Measurements from ENCODE around the gene EP400.
"Not testable (repeated sequence)": the region's sequence is repeated elsewhere in the genome, so short reads cannot be mapped to it uniquely, and the experiment has no call there.

The EP400 gene

DNA sequence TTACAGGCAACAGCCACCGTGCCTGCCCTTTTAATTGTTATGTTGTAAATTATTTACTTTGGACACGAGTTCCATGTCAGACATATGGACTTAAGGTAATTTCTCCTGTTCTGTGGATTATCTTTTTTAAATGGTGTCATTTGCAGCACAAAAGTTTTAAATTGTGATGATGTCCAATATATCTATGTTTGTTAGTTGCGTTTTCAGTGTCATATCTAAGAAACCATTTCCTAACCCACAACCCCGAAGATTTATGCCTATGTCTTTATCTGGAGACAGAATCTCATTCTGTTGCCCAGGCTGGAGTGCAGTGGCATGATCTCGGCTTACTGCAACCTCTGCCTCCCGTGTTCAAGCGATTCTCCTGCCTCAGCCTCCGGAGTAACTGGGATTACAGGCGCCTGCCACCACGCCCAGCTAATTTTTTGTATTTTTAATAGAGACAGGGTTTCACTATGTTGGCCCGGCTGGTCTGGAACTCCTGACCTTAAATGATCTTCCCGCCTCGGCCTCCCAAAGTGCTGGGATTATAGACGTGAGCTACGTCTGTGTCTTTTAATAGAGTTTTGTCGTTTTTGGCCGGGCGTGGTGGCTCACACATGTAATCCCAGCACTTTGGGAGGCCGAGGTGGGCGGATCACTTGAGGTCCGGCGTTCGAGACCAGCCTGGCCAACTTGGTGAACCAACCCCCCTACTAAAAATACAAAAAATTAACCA, 870 bp upstream of the EP400 start:
- DNase-seq: peak; percentile 31

- peak; percentile 29 for DNase-seq
Observed at GRCh38 chr12:131950182-131950913, 606 bp downstream of the EP400 start.

DNA sequence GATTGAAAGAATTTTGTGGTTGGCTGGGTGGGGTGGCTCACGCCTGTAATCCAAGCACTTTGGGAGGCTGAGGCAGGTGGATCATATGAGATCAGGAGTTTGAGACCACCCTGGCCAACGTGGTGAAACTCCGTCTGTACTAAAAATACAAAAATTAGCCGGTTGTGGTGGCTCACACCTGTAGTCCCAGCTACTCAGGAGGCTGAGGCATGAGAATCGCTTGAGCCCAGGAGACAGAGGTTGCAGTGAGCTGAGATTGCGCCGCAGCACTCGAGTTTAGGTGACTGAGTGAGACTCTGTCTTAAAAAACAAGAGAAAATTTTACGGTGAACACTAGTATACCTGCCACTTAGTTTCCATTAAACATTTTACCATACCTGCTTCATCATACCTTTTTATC, 4.1 kb downstream of the EP400 start:
- DNase-seq: not testable (repeated sequence)

DNA sequence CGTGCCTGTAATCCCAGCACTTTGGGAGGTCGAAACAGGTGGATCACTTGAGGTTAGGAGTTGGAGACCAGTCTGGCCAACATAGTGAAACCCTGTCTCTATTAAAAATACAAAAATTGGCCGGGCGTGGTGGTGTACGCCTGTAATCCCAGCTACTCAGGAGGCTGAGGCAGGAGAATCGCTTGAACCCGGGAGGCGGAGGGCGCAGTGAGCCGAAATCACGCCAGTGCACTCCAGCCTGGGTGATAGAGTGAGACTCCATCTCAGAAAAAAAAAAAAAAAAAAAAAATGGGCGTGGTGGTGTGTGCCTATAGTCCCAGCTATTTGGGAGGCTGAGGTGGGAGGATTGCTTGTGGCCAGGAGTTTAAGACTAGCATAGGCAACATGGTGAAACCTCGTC, 4.7 kb downstream of the EP400 start:
- not testable (repeated sequence) for DNase-seq

DNA sequence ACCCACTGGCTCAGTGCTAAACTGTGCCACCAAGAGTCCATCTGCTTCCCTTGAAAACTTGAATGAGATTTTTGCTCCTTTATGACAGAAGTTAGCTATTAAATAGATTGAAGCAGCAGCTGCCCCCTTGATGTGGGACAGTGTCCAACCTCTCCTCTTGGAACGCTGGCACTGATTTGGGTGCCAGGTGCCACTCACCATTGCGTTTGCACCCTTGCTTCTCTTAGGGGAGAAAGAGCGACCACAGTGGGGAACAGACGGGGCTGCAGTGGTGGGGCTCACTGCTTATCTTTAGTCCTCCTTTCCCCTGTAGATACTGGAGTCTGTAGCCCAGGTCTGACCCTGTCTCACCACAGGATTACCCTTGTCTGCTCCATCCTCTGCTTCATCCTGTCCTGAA, 9.4 kb downstream of the EP400 start:
- DNase-seq: no peak

DNA sequence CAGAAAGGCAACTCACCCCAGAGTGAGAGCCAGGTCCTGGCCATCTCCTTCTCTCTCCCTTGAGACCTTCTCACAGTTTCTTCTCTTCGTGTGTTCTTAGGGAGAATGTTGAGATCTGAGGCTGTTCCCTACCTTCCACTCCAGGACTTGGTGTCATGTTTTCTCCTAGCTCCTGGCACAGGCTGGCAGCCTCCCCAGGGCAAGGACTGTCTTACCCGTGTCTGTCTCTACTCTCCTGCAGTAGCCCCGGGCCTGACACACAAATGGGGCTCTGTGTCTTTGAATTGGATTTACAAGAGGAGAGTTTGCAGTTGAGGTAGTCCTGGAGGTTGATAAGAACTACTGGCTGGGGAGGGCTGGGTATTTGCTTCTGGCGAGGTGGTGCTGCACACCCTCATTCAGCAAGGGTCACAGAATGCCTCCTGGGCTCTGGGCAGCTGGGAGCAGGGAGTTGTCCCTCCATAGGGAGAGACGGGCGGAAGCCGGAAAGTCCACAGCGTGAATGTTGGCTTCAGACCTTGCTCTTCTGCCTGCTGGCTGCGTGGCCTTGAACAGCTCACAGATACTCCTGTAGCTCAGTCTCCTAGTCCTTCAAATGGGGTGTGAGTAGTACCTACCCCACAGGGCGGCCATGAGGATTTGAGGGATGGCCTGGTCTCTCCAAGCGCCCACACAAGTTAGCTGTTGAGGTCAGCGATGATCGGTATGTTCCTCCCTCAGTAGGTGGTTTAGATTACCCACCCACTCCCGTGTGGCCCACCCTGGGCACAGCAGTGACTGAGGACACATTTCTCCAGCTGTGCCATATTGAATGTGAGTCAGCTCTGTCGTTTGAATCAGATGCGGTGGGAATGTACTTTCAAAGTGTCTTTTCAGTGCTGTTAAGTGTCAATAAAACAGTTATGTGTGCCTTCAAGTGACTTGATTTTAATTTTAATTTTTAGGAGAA, 10.2 kb downstream of the EP400 start:
- no peak for DNase-seq

- not testable (repeated sequence) for DNase-seq
Observed at GRCh38 chr12:131960590-131961325, 11.0 kb downstream of the EP400 start.

GRCh38 chr12:131961328-131961727, 11.6 kb downstream of the EP400 start:
- DNase-seq: not testable (repeated sequence)

- DNase-seq: no peak
Observed at GRCh38 chr12:131962069-131962468, 12.3 kb downstream of the EP400 start.

- DNase-seq: peak; percentile 40
Observed at GRCh38 chr12:131963381-131963780, 13.6 kb downstream of the EP400 start.

- no peak for DNase-seq
Observed at GRCh38 chr12:131965073-131965472, 15.3 kb downstream of the EP400 start.

DNA sequence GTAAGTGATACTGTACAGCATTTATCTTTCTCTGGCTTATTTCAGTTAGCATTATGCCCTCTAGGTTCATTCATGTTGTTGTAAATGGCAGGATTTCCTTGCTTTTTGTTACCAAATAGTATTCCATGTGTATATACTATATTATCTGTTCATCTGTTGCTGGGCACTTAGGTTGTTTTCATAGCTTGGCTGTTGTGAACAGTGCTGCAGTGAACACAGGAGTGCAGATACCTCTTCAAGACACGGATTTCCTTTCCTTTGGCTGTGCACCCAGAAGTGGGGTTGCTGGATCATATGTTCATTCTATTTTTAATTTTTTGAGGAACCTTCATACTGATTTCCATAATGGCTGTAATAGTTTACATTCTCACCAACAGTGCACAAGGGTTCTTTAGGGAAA, 21.5 kb downstream of the EP400 start:
- DNase-seq: no peak

DNA sequence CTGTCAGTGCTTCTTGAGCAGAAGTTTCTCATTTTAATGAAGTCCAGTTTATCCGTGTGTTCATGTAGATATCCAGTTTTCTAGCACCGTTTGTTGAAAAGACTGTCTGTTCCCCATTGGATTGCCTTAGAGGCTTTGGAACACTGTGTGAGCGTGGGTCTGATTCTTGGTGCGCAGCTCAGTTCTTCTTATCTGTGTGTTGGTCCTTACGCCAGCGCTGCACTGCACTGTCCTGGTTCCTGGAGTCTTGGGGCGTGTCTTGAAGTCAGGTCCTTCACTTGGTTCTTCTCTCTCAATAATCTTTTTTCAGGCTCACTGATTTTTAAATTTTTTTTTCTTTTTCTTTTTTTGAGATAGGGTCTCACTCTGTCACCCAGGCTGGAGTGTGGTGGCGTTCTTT, 25.5 kb downstream of the EP400 start:
- no peak for DNase-seq

DNA sequence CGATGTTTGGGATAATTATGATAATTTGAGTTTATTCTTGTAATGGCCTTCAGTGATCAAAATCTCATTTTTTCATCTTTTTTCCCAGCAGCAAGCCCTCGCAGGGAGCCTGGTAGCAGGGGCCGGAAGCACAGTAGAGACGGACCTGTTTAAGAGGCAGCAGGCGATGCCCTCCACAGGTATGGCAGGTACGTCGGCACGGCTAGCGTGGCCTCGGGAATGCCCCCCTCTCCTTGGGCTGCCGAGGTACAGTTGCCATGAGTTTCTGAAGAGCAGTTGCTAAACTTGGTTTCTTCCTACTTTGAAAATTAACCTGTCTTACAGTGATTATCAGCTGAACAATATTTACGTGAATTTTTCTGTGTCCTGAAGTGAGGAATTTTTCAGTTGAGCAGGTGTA, 29.9 kb downstream of the EP400 start:
- no peak for DNase-seq

GRCh38 chr12:131980263-131980662, 30.5 kb downstream of the EP400 start:
- DNase-seq: no peak

GRCh38 chr12:131981388-131981787, 31.6 kb downstream of the EP400 start:
- no peak for DNase-seq

DNA sequence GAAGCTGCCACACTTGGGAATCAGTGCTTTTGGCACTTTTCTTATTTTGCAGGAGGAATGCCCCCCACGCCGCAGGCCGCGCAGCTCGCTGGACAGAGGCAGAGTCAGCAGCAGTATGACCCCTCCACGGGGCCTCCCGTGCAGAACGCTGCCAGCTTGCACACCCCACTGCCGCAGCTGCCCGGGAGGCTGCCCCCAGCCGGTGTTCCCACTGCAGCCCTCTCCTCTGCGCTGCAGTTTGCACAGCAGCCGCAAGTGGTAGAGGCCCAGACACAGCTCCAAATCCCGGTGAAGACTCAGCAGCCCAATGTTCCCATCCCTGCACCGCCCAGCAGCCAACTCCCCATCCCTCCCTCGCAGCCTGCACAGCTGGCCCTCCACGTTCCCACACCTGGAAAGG, 32.3 kb downstream of the EP400 start:
- DNase-seq: no peak

DNA sequence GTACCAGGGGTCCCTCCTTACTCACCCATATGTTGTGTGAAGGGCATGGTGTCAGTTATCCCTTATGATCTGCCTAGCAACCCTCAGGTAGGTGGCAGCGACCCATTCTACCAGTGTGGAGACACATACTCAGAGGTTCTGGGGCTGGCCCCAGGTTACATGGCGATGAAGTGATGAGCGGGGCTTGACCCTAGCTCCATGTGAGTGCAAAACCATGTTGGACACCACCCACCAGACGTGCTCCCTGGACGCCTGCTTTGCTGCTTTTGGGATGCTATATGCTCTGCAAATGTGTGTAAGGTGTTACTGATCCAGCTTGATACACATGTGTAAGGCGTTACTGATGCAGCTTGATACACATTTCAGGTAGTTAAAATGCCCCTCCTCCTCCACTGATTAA, 33.3 kb downstream of the EP400 start:
- no peak for DNase-seq

GRCh38 chr12:131983554-131983953, 33.8 kb downstream of the EP400 start:
- no peak for DNase-seq

- no peak for DNase-seq
Observed at GRCh38 chr12:131984334-131984733, 34.6 kb downstream of the EP400 start.

GRCh38 chr12:131985510-131985875, 35.8 kb downstream of the EP400 start:
- not testable (repeated sequence) for DNase-seq

DNA sequence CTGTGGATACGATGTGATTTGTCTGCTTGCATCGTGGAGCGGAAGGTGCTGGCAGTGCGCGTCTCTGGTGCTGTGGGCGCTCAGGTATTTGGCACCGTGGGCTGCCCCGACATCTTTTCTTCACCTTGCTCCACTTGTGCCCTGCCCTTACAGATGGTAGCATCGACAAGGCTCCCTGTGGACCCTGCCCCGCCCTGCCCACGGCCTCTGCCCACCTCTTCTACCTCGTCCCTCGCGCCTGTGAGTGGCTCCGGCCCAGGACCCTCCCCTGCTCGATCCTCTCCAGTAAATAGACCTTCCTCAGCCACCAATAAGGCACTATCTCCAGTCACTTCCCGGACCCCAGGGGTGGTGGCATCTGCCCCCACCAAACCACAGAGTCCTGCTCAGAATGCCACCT, 36.6 kb downstream of the EP400 start:
- no peak for DNase-seq

- DNase-seq: no peak
Observed at GRCh38 chr12:131986910-131987309, 37.2 kb downstream of the EP400 start.
